Amniotic stem cell (primary cell): ENCODE data around the gene HOXA3.

Experiments
- DNase-seq: peaks from one replicate; lab custom pipeline; 2025; lab: John Stamatoyannopoulos, UW

Gene HOXA3

GRCh38 chr7:27113991-27114769 lies 38.2 kb downstream of the HOXA3 start:
- DNase-seq = no peak

GRCh38 chr7:27112955-27113949 lies 39.1 kb downstream of the HOXA3 start:
- DNase-seq = no peak

GRCh38 chr7:27112361-27112760 lies 40.0 kb downstream of the HOXA3 start:
- DNase-seq = no peak

- DNase-seq = no peak
Observed at GRCh38 chr7:27111751-27112277, 40.6 kb downstream of the HOXA3 start.

GRCh38 chr7:27111042-27111750 lies 41.2 kb downstream of the HOXA3 start:
- DNase-seq = no peak

GRCh38 chr7:27110186-27111031 lies 42.0 kb downstream of the HOXA3 start:
- DNase-seq = no peak

GRCh38 chr7:27109466-27110185 lies 42.8 kb downstream of the HOXA3 start:
- no peak for DNase-seq

- no peak for DNase-seq
Observed at GRCh38 chr7:27108390-27109127, 43.8 kb downstream of the HOXA3 start.

- DNase-seq = no peak
Observed at GRCh38 chr7:27107391-27108381, 44.7 kb downstream of the HOXA3 start.

GRCh38 chr7:27106901-27107240 lies 45.5 kb downstream of the HOXA3 start:
- DNase-seq = no peak

GRCh38 chr7:27106181-27106900 lies 46.0 kb downstream of the HOXA3 start:
- DNase-seq = no peak

GRCh38 chr7:27105301-27106031 lies 46.9 kb downstream of the HOXA3 start:
- DNase-seq = no peak

GRCh38 chr7:27104341-27105058 lies 47.9 kb downstream of the HOXA3 start:
- no peak for DNase-seq

- no peak for DNase-seq
Observed at GRCh38 chr7:27103489-27104226, 48.7 kb downstream of the HOXA3 start.

- DNase-seq = no peak
Observed at GRCh38 chr7:27102581-27103442, 49.6 kb downstream of the HOXA3 start, which contains the start of gene HOXA2. TSS of gene HOXA2 (minus strand) at chr7:27102683. CDS start at chr7:27102500, 183 bp downstream.
